Stimulated activated CD8-positive, alpha-beta memory T cell treated with anti-CD3 and anti-CD28 coated beads, Interleukin-15, amount 100 ng/mL, for 48 hours (primary cell): ENCODE data around the gene CCDC158.
A peak's percentile ranks its signal among the peaks of the same experiment; 100 is the strongest.
"Not testable (repeated sequence)": the region's sequence is repeated elsewhere in the genome, so short reads cannot be mapped to it uniquely, and the experiment has no call there.

Experiments
- DNase-seq, 2 donors: peaks; one replicate each; pipeline ENCODE4 v3.0.0-alpha.2; 2020; ENCODE audit warnings: low read depth in 2 of 2

Gene CCDC158

DNA sequence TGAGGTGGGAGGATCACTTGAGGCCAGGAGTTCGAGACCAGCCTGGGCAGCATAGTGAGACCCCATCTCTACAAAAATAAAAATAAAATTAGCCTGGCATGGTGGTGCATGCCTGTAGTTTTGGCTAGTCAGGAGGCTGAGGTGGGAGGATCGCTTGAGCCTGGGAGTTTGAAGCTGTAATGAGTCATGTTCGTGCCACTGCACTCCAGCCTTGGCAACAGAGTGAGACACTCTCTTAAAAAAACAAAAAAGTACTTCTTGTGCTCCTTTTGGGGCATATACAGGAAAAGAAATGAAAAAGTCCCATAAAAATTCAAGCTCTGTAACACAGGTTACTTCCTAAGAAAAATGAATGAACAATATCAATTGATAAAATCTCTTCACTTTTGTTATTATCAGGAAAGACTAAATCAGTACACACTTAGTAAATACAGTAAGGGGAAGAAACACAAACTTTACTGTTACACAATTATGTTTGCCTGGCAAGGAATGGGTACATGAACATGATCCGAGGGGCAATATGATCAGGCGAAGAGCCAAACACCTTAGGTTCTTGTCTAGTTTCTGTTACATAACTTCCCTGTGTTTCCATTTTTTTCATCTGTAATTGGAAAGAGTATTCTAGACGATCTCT, 46.9 kb downstream of the CCDC158 start:
- DNase-seq, result no peak

DNA sequence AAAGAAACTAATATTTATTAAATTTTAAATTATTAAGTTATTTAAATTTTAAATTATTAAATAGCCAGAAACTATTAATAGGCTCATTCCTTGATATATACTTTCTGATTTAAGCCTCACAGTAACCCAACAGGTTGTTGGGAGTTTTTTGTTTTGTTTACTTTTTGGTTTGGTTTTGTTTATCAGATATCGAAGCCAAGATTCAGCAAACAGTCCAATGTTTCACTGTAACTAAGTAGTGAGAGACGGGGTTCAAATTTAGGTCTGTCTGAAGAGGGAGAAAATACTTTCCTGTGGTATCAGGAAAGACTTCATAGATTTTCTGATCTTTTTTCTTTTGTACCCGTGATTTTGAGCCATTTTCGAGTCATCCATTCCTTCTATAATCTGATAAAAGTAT, 54.2 kb downstream of the CCDC158 start:
- DNase-seq, result no peak

DNA sequence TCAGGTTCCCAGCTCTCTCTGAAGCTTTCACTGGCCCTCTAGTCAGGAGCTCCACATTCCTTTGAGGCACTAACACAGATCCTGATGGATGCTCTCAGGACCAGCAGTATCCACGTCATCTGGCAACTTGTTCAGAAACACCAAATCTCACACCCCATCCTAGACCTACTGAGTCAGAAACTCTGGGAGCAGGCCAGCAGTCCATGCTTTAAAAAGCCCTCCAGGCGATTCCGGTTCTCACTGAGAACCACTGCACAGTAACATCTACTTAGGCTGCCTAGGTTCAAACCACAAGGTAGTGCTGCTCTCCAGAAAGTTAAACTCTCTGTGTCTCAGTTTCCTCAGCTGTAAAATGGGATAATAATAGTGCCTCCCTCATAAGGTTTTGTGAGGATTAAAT, 55.3 kb downstream of the CCDC158 start:
- DNase-seq, result no peak

DNA sequence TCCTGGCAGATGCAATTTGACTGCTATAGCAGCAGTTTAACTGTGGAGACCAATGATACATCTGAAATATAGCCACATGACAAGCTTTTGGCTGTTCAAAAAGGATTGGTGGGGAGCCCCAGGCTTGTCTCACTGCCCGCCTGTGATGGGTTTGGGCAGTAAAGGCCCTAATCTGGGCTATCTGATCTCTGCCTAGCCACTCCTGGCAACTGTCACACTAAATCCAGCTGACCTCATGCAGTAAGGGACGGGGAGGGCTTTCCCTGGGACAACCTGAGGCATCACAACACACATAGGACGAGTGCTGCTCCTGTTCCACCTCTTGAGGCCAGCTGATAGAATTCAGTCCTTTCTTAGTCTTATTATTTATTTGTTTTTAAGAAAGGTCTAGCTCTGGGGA, 56.2 kb downstream of the CCDC158 start:
- DNase-seq, result no peak

DNA sequence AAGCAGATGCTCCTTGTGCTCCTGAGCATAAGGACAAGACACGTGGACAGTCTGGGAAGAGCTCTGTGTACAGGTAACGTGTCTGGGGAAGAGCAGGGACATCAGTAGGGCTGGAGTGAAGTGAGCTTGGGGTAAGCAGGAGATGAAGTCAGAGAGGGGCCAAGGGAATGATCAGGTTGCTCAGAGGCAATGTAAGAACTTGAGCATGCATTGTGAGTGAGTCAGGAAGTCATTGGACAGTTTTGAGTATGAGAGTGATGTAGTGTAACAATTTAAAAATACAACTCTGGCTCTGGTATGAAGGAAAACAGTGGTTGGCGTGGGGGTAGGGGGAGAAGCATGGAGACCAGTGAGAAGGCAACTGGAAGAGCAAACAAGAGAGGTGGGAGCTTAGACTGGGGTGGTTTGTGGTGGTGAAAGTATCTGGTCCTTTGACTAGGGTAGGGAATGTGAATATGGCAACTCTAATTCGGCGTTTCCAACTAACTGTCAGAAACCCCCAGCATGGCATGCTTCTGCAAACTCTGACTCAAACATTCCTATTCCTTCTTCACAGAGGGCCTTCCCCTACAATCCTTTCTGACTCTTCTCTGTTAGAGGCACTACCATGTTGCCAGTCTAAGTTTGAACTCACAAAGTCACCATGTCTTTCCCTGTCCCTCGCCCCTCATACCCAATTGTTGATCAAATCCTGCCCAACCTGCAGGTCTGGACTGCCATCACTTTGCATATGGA, 57.2 kb downstream of the CCDC158 start:
- no peak for DNase-seq

DNA sequence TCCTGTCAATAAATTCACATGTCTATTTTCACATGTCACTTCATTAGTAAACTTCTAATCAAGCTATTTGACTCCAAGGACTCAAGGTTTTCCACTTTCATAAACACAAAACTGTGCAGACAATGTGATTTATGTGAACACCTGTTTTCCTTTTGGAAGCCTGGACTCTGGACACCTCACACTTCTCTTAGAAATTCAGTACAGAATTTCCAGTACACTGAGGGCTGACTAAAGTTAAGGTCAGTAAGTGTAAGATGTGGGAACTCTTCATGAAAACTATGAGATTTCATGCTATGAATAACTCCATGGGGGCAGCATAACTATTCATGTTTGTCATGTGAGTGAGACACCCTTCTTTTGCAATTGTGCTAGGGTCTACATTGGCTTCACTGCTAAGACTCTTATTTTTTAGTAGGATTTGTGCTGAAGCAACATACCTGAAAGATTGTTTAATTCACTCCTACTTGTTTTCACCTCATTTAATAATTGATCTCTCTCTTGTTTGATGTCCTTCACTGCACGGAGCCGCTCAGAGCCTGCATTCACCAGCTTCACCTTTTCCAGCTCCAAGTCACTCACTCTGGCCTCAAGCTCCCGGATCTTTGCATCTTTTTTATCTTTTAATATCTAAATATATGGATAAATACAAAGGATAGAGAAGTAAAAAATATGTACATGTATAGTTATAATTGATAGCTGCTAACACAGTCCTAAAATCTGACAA, 59.1 kb downstream of the CCDC158 start:
- no peak for DNase-seq

DNA sequence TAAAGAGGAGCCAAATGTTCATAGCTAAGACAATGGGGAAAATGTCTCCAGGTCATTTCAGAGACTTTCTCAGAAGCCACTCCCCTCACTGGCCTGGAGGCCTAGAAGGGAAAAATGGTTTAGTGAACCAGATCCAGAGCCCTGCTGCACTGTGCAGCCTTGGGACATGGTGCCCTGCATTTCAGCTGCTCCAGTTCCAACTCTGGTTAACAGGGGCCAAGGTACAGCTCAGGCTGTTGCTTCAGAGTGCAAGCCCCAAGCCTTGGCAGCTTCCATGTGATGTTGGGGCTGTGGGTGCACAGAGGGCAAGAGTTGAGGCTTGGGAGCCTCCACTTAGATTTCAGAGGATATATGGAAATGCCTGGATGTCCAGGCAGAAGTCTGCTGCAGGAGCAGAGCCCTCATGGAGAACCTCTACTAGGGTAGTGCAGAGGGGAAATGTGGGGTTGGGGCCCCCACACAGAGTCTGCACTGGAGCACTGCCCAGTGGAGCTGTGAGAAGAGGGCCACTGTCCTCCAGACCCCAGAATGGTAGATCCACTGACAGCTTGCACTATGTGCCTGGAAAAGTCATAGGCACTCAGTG, 61.0 kb downstream of the CCDC158 start:
- DNase-seq, result not testable (repeated sequence)

DNA sequence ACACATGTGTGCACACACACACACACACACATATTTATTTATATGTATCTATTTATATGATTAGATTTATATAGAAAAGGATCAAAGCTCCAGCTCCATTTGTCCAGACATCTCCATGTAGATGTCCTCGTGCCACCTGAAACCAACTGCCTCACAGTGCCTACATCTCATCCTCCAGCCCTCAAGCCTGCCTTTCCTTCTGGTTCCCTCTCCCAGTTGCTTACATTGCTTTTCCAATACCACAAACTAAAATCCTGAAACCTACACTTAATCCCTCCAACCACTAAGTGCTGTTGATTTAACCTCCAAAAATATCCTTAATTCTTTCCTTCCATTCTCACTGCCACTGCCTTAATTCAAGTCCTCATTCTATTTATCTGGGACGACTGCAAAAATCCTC, 63.0 kb downstream of the CCDC158 start:
- DNase-seq, result no peak

DNA sequence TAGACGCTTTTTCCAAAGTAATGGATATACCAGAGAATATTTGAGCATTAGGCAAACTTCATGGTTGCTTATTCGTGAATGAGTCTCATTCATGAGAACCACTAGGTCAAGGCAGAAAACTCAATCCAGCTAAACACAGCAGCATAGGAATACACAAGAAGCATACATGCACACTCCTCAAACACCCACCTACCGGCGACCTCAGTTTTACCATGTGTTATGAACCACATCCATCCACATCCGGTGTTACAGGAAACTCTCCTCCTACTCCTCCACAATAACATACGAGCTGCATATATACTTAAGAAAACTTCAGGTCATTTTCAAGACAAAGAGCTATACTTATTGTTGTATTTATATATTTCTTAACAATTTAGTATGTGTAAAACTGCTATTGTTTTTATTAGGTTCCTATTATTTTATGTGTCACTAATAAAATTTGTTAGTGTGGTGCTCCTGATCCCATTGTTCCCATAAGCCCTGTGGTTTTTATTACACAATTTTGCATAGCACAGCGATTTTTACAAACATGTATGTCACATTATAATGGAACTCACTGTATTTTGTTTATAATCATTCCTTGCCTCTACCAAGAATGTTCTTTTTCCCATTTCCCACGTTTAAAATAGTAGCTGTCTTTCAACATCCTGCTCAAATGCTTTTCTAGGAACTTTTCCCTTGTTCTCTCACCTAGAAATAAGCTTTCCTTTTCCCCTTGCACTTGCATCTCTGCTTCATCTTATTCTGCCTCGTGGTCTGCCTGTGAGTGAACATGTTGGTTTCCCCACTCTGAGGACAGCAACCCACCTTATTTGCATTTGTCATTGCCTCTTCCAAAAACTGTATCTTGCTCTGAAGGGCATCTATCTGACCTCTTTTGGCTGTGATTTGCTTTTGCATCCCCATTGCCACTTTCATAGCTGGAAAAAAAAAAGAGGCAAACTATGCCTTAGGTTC, 66.1 kb downstream of the CCDC158 start:
- peak in 1 of 2 donors; percentile 14 for DNase-seq

DNA sequence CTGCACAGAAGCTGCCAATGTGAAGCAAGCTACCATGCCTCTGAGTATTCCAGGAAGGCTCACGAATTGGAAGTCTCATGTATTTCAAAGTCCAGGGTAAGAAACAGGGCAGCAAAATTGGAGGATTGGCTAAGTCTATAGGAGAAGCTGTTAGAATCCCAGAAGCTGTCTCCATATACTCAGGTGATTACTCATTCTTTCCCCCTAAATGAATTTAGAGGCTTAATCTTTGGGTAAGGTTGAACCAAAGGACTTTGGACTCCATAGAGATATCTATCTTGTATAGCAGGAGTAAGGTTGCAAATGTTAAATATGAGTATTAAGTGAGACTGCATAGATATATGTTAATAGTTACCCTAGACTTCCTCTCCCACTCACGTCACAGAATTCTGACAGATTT, 78.1 kb downstream of the CCDC158 start:
- no peak for DNase-seq

DNA sequence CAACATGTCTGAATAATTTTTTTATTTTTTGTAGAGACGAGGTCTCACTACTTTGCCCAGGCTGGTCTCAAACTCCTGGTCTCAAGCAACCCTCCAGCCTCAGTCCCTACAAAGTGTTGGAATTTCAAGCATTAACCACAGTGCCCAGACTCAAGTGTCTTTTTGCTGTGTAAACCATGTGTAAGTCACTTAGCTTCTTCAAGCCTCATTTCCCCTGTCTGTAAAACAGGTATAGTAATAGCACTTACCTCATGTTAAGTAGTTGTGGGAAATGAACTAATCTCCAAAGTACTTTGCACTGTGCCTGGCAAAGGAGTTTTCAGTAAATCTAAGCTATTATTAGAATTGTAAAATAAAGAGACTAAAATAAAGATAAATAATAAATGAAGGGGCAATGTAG, 78.8 kb downstream of the CCDC158 start:
- no peak for DNase-seq

DNA sequence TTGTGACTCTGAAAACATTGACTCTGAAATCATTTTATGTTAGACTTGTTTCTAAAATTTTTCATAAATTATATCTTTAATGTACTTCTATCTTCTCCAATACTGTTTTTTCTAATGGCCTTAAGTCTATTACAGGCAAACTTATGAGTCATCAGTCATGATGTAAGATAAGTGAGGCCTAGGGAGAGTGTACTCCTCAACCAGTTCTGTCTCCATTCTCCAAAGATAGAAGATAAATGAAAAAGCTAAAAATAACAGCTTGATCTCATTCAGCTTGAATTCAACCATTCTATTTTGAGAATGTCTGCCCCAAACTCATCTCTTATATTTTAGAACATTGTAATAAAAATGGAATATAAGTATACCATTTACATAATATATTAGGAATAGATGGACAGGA, 79.9 kb downstream of the CCDC158 start:
- no peak for DNase-seq

DNA sequence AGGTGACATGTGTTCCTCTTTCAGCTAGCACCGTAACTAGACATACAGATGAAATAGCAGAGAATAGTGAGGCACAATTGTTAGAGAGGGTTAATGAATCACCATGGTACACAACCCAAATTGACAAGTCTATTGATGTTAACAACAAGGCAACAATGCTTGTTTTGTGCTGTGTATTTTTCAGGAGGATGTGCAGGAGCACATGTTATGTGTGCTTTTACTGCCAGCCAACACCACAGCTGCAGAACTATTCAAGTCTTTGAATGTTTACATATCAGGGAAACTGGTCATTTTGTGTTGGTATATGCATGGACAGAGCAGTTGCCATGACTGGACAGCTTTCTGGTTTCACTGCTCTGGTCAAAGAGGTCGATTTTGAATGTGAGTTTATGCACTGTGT, 81.6 kb downstream of the CCDC158 start:
- DNase-seq, result no peak

DNA sequence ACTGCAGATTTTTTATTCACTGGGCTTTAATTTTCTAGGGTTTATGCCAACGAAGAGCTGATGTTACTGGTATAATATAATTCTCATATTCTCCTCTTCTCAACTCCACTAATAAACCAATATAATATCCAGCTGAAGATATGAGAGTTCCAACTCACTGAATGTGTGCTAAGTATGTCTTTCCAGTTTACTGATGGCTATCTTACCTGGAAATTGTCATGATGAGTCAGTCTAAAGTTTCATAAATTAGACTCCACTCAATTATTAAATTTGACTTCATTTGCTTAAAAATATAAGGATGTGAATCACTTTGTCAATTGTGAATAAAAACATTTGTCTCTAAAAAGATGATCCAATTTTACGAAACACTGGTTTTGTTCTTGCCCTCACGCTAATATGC, 86.1 kb downstream of the CCDC158 start:
- no peak for DNase-seq

DNA sequence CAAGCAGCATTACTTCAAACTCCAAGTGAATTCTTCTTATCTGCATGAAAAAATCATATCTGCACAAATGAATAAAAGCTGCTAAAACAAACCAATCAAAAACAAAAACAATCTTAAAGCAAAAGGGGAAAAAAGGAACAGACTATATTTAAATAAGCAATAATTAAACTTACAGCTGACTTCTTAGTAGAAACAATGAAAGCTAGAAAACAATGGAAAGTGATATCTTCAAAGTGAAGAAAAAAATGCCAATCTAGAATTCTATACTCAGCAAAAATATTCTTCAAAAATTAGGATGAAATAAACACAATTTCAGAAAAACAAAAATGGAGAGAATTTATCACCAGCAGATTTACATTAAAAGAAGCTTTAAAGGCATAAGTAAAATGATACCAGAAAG, 94.4 kb downstream of the CCDC158 start:
- DNase-seq, result no peak

DNA sequence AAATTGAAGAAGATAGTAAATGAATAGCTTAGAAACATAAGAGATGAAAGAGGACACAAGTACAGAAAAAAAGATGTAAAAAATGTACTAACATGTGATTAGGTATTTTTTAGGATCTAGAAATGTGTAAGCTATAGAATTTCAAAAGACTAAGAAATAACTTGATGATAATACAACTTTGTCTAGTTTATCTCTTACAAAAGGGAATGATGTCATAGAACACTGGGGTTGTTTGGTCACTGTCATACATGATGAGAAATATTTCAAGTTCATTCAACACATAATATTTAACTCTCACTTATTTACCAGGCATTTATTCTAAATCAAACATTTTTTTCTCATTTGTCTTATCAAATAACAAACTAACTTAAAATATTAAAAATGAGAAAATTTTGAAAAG, 95.9 kb downstream of the CCDC158 start:
- DNase-seq, result no peak

DNA sequence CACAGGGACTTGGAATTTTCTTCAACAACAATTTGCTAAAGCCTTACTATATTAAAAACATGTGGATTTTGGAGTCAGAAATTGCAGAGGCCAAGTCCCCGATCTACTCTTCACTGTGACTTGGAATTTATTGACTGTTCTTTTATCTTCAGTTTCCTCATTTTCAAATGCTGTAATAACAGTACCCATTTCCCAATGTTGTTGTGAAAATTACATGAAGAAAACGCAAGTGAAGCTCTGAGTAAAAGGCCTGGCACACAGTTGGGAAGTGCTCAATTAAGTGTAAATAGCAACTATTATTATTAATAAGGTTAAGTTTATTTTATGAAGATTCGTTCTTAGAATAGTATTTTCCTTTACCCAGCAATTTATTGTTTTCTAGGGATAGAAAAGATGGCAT, 98.7 kb downstream of the CCDC158 start:
- DNase-seq, result no peak

DNA sequence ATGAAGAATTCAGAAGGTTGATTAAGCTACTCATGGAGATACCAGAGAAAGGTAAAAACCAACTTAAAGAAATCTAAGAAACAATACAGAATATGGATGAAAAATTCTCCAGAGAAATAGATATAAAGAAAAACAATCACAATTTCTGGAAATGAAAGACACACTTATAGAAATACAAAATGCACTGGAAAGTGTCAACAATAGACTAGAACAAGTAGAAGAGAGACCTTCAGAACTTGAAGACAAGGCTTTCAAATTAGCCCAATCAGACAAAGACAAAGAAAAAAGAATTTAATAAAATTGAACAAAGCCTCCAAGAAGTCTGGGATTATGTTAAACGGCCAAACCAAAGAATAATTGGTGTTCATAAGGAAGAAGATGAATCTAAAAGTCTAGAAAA, 104.8 kb downstream of the CCDC158 start:
- DNase-seq, result no peak

DNA sequence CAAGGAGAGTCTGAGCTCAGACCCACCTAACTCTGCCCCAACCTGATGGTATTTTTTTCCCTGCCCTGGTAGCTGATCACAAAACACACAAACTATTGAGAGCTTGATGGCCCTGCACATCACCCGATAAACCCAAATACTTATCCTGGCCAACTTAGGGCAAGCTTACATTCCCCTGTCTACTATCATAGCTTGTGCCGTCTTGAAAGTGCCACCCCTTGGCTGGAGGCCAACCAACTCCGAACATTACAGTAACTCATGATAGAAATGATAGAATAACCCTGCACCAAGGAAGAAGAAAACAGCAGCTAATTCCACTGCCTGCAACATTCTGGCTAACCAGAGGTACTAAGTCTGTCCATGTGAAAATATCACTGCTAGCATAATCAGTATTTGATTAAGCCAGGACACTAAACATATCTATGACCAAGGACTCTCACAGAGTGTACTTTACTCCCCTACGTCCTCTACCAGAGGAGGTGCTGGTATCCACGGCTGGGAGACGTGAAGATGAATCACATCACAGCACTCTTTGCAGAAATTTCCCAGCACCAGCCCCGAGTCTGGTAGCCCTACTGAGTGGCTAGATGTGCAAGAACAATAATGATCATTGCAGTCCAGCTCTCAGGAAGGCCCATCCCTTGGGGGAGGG, 105.5 kb downstream of the CCDC158 start:
- DNase-seq, result no peak

DNA sequence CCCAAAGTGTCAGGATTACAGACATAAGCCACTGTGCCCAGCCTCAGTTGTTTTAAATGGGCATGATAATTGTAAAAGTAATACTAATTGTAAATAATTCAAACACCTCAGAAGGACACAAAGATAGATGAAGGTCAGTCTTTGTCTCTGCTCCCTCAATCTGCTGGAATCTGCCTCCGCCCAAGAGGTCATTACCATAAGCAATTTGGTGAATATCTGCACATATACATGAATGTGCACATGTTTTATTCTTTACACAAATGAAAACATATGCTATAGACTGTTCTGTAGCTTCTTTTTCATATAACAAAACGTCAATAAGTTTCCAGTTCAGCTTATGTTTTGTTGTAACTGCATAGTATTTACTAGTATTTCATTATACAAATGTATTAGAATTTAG, 107.4 kb downstream of the CCDC158 start:
- DNase-seq, result no peak

DNA sequence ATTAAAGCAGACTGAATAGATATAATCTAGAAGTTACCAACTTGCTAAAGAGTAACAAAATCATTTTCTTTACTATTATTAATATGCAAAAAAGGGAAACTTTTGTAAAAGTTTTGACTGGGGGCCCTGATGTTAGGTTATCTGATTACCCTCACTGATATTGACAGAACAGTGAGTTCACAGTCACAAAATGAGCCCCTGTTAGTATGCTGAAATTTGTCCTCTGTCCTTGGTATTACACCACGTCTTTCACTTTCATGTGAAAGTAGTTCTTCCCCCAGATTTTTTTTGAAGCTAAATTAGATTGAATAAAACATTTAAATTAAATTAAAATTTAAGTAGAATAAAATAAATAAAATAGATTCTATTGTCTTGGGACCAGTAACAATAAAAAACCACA, 108.5 kb downstream of the CCDC158 start:
- DNase-seq, result no peak
